ENCODE results near the gene CRISPLD2.

CRISPLD2 gene

DNA sequence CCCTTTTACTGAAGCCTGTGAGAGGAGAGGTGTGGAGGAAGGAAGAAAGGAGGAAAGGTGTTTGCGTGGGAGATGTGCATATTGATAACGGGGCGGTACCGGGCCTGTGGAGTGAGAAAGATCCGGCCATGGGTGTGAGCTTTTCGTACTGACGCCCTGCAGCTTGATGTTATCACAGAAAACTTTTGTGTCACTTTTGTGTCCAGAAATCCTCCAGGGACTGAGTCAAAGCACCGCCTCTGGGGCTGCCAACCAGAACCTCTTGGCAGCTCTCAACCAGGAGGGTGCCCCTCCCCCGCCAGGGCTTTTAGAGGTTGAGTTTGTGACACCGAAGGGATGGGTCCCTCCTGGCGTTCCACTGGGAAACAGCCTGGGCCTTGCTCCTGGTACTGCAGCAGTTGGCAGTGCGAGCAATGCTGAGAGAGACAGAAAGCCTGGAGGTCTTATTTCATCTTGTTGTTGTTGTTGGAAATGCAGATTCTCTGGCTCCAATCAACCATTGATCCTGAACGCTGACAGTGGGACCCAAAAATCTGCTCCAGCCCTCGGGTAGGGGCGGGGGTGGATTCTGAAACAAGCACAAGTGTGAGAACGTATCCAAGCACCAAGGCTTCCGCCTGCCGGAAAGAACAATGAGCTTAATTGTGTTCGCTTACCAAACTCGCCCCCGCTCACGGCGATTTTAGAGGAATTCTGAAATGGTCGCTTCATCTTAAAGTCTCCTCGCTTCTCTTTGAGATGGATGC lies 65.0 kb downstream of the CRISPLD2 start:
- DNase-seq (ENCODE audit: low read depth, low spot score): no peak

- no peak for DNase-seq (ENCODE audit: low read depth, low spot score)
These were observed 65.6 kb downstream of the CRISPLD2 start for GRCh38 chr16:84885342-84885910.

- no peak for DNase-seq (ENCODE audit: low read depth, low spot score)
These were observed 66.8 kb downstream of the CRISPLD2 start for GRCh38 chr16:84886497-84887090.

DNA sequence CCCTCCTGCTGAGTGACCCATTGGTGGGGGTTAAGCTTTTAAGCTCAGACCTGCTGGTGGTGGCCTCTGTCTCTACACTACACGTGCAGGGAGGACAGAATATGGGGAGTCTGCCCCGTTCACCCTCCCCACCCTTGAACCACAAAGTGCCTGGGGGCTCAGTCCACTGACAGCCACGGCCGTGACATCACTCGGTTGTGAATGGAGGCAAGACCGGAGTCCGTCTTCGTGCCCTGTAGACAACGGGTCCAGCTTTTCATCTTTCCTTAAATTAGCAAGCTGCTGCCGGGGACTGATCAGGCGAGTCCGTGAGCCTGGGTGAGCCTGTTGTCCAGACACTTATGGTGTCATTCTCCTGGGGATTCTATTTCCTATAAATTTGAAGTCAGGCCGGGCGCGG lies 67.4 kb downstream of the CRISPLD2 start:
- DNase-seq (ENCODE audit: low read depth, low spot score): no peak

DNA sequence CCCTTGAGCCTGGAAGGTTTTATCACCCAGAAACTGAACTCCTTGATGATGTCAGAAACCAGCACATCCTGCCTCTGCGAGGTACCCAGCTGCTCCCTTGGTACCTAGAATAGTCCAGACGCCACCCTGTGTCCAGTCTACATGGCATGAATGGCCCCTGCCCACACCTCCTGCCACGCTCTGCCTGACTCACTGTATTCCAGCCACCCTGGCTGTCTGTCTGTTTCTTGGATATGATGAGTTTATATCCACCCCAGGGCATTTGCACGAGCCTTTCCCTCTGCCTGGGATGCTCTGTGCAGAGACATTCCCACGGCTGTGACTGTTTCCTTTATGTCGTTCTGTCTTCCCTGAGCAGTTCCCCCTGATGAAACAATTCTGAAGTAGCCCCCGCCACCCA lies 68.7 kb downstream of the CRISPLD2 start:
- no peak for DNase-seq (ENCODE audit: low read depth, low spot score)

- no peak for DNase-seq (ENCODE audit: low read depth, low spot score)
These were observed 69.3 kb downstream of the CRISPLD2 start for GRCh38 chr16:84889066-84889465.

DNA sequence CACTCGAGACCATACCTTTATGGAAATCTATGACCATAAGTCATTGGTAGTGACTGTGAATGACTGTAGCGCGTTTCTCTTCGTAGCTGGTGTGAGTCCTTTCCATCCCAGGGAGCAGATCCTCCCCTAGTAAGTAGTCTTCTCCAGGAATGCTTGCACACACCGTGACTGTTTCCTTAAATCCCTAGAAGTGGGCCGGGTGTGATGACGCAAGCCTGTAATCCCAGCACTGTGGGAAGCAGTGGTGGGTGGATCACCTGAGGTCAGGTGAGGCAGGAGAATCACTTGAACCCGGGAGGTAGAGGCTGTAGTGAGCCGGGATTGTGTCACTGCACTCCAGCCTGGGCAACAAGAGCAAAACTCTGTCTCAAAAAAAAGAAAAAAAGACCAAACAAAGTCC lies 70.6 kb downstream of the CRISPLD2 start:
- no peak for DNase-seq (ENCODE audit: low read depth, low spot score)

- no peak for DNase-seq (ENCODE audit: low read depth, low spot score)
These were observed 71.5 kb downstream of the CRISPLD2 start for GRCh38 chr16:84891149-84891795.

DNA sequence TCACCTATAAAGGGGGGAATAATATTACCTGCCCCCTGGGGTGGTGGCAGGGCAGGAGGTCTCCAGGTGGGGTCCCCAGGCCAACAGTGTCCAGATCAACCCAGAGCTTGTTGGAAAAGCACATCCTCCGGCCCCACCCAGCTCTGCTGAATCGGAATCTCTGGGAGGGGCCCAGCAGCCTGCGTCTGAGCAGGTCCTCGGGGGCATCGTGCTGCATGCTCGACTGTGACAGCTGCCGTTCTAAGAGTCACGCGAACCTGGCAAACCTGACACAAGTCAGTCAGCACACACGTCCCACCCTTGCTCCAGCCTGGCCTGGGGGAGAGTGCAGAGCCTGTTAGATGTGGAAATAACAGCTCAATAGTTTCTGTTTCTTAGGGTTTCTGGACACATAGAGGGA lies 72.3 kb downstream of the CRISPLD2 start:
- DNase-seq (ENCODE audit: low read depth, low spot score): no peak

DNA sequence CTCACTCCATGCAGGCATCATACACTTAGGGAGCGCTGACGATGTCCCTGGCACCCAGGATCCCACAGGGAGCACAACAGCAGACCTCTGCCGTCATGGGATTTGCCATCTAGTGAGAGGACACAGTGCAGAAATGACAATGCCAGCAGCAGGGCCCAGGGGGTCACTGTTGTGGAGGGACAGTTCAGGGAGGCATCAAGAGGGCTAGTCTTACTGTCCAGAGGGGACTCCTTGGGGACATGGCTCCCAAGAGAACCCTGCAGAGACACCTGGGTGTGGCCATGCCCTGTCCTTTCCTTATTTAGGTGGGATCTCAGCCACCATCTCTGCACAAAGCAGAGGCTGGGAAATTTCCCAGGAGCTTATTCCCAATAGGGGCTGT lies 73.7 kb downstream of the CRISPLD2 start:
- DNase-seq (ENCODE audit: low read depth, low spot score): no peak

DNA sequence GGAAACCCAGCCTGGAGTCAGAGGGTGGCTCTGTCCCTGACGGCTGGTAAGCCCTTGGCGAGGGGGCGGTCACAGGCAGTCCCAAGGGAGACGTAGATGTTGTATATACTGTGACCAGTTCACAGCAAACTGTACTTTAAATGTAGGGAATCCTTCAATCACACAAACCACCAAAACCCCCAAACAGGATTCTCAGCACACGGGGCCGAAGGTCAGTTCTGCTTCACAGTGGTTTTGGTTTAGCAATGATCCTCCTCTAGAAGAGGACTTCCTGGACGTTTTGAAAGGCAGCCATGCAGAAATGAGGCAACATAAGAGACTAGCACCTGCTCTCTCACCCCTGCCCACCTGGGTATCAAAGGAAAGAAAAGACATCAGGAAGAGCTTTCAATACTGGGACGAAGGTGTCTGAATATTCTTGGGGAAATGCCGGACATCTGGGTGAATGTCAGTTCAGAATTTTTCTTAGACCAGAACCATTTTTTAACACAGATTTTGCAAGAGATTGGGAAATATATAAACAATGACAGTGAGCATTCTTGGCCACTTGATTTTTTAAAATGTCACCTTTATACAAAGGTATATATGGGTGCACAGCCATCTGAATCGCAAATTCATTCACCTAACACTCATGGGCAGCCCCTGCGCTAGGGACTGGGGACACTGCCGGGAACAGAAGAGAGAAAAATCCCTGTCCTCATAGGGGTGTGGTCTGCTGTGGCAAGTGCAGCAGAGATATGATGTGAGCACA lies 74.2 kb downstream of the CRISPLD2 start:
- no peak for DNase-seq (ENCODE audit: low read depth, low spot score)

DNA sequence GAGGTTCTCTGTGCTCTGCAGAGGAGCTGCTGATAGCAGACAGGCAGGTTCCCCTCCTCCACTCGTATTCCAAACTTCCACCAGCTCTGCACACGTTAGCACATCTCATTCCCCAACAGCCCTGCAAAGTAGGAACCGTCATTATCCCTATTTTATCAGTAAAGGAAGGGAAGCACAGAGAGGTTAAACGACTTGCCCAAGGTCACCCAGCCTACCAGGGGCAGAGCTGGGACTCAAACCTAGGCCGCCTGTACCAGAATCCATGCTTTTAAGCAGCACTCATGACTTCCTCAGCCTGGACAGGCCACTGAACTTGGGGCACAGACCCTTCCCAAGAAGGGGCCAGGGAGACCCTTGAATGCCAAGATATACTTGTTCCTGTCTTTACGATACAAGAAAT lies 75.2 kb downstream of the CRISPLD2 start:
- no peak for DNase-seq (ENCODE audit: low read depth, low spot score)

GRCh38 chr16:84896847-84897246 lies 77.1 kb downstream of the CRISPLD2 start:
- DNase-seq (ENCODE audit: low read depth, low spot score): no peak

- DNase-seq (ENCODE audit: low read depth, low spot score): no peak
These were observed 78.2 kb downstream of the CRISPLD2 start for GRCh38 chr16:84897911-84898377.

DNA sequence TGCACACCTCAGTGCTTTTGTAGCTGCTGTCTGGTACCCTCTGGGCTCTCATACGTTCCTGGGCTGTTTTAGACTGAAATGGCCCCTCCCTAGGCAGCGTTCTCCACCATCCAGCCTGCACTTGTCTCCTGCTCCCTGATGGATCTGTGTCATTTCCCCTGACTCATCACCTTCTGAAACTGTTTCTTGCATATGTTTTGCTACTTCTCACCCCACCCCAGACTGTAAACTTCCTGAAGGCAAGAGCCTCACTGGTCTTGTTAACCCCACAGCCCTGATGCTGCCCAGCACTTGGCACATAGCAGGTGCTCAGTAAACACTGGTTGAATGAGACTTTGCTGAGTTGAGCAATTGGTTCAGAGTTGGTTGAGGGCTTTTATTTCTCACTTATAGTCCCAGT lies 78.7 kb downstream of the CRISPLD2 start:
- no peak for DNase-seq (ENCODE audit: low read depth, low spot score)

DNA sequence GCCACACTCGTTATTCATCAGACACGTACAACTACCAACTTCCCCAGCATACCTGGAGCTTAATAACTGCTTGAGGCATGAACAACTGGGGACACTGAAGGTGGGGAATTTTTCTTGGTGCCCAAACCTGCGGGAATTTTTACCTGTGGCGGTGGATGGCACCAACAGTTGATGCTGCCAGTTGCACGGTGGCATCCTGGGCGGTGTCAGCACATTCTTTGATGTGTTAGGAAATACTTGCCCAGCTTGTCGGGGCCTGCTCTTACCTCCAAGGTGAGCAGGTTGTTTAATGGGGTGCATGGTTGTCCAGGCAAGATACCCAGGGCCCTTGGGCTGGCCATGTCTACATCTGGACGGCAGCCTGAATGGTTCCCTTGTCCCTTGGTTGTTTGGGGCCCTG lies 79.6 kb downstream of the CRISPLD2 start:
- DNase-seq (ENCODE audit: low read depth, low spot score): no peak

DNA sequence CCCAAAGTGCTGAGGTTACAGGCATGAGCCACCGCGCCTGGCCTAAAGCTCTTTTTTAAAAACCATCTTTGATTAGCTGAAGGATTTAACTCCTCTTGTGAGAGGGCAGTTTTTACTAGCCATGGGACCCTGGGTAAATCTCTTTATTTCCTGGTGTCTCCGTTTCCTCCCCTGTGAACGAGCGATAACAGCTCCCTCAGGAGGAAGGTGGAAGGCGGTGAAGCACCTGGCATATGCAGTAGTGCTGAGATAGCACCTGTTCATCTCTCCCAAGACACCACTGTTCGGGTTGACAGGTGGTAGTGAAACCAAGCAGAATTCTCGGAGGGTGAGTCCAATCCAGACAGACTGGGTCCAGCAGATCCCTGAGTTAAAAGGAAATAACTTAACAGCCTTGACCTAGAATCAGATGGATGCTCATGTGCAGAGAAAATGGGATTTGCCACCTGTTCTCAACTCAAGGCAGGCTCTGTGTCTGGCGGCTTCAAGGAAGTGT lies 86.2 kb downstream of the CRISPLD2 start:
- no peak for DNase-seq (ENCODE audit: low read depth, low spot score)

DNA sequence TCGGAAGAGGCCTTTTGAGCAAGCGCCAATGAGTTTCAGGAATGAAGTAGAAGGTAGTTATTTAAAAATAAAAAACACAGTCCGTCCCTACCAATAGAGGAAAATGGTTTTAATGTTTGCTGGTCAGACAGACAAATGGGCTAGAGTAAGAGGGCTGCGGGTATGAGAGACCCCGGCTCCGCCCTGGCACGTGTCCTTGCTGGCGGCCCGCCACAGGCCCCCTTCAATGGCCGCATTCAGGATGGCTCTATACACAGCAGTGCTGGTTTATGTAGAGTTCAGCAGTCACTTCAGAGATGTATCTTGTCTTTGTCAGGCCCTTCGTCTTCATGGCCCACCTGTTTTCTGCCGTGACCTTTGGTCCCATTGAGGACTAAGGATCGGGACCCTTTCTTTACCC lies 87.3 kb downstream of the CRISPLD2 start:
- DNase-seq (ENCODE audit: low read depth, low spot score): no peak

- DNase-seq (ENCODE audit: low read depth, low spot score): no peak
These were observed 87.8 kb downstream of the CRISPLD2 start for GRCh38 chr16:84907575-84907974.

DNA sequence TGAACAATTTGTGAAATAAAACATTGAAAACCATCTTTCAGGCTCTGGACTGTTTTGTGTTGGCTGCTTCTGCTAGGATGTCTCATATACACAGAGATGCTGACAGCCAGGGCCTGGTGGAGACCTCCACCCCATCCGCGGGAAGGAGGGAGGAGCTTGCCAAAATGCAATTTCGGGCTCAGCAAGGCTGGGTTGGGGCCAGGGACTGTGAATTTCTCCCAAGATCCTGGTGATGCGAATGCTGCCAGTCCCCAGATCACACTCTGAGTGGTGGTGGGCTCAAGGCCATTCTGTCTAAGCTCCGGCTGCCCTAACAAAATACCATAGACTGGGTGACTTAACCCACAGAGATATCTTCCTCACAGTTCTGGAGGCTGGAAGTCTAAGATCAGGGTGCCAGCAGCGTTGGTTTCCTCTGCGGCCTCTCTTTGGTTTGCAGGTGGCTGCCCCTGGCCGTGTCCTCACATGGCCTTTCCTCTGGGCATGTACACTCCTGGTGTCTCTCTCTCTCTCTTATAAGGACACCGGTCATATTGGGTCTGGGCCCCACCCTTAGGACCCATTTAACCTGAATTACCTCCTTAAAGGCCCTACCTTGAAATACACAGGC lies 89.8 kb downstream of the CRISPLD2 start:
- DNase-seq (ENCODE audit: low read depth, low spot score): no peak

DNA sequence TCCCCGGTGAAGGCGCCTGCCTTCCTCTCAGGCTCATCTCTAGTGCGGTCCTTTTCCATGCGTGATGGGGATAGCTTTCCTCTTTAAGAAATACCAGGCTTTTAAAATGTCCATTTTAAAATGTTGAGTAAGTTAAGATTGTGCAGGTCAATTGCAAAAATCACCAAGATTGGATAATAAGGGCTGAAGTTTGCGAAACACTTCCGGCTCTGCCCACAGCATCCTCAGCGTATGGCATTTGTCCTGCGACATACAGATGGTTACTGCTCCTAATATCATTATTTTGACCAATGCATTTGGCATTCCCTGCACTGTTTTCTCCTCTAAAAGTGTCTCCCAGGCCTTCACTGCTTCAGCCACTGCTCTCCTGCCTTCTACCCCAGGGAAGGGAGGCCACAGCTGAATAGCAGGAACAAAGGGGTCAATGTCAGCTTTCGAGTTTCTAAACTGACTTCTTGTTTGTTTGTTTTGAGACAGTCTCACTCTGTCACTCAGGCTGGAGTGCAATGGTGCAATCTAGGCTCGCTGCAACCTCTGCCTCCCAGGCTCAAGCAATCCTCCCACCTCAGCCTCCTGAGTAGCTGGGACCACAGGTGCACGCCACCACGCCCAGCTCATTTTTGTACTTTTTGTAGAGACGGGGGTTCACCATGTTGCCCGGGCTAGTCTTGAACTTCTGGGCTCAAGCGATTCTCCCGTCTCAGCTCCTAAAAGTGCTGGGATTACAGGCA lies 91.9 kb downstream of the CRISPLD2 start:
- no peak for DNase-seq (ENCODE audit: low read depth, low spot score)

Measured in smooth muscle cell of the brain vasculature (primary cell).